Activated naive CD4-positive, alpha-beta T cell (primary cell): ENCODE results near the gene PAOX.
"Not testable (repeated sequence)": the region's sequence is repeated elsewhere in the genome, so short reads cannot be mapped to it uniquely, and the experiment has no call there.

Source experiments
- DNase-seq, 4 experiments: peaks; one replicate each; lab custom pipeline; 2025; lab: John Stamatoyannopoulos, UW

The PAOX gene

DNA sequence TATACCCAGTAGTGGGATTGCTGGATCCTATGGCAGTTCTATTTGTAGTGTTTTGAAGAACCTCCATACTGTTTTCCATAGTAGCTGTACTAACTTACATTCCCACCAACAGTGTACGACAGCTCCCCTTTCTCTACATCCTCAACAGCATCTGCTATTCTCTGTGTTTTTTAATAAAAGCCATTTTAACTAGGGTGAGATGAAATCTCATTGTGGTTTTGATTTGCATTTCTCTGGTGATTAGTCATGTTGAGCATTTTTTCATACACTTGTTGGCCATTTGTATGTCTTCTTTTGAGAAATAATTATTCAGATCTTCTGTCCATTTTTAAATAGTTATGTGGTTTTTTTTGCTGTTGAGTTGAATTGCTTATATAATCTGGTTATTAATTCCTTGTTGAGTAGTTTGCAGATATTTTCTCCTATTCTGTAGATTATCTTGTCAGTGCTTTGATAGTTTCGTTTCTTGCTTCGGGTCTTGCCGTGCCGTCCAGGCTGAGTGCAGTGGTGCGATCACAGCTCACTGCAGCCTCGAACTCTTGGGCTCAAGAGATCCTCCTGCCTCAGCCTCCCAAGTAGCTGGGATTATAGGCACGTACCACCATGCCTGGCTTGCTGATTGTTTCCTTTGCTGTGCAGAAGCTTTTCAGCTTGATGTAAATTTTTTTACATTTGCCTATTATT, 26.9 kb downstream of the PAOX start:
- no peak for DNase-seq

- DNase-seq, result no peak
Measured at GRCh38 chr10:133411523-133412380, 32.7 kb downstream of the PAOX start.

DNA sequence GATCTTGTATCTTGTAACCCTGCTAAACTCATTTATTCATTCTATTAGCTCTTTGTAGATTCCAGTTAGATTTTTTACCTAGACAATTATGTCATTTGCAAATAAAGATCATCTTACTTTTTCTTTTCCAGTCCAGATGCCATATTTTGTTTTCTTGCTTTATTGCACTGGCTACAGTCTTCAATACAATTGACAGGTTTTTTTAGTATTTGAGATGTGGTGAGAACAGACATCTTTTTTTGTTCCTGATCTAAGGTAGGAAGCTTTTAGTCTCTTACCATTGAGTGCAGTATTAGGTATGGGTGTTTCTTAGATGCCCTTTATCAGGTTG, 33.3 kb downstream of the PAOX start:
- no peak for DNase-seq

- not testable (repeated sequence) for DNase-seq
Measured at GRCh38 chr10:133414401-133414800, 35.3 kb downstream of the PAOX start.

- DNase-seq, result no peak
Measured at GRCh38 chr10:133415752-133416151, 36.7 kb downstream of the PAOX start.

GRCh38 chr10:133418289-133418993, 39.4 kb downstream of the PAOX start:
- DNase-seq, result no peak

DNA sequence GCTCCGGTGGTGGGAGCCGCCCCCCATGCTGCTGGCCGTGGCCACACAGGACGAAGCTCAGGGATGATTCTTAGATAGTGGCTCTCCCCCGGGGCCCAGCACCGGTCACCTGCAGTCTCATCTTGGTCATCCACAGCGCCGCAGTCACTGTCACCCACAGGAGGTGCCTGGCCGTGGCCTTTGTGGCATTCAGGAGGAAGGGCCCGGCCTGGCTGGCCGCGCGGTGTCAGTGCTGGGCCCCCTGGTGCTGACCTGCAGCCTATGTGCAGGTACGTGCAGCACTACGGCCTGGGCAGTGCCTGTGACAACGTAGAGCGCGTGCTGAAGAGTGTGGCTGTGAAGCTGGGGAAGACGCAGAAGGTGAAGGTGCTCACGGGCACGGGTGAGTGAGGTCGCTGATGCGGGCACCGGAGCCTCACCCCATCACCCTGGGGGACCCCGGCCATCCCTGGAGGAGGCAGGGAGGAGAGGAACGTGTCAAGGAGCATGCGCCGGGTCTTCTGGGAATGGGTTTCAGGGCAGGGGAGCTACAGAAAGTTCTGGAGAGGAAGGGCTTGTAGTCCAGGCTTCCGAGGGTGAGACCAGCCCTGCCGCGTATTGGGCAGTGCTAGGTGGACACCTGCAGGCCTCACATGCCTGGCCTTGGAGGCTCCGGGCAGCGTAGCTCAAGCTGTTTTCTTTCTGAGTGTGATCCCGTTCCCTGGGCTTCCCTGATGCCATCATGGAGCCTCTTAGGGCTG, 40.3 kb downstream of the PAOX start:
- no peak for DNase-seq

DNA sequence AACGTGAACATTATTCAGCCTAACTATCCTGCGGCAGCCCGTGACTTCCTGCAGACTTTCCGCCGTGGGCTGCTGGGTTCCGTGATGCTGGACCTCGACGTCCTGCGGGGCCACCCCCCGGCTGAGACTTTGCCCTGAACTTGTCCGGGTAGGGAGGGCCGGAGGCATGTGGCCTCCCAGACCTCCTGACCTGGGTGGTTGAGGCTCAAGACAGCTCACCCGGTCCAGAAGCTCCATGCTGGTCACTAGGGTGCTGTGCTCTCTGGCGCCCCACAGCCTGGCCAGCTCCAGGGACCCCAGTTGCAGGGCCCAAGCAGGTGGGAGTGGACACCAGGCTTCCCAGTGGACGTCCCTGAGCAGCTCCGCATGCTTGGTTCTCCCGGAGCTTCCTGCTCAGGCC, 41.0 kb downstream of the PAOX start:
- no peak for DNase-seq

- no peak for DNase-seq
Measured at GRCh38 chr10:133420579-133420978, 41.5 kb downstream of the PAOX start.

DNA sequence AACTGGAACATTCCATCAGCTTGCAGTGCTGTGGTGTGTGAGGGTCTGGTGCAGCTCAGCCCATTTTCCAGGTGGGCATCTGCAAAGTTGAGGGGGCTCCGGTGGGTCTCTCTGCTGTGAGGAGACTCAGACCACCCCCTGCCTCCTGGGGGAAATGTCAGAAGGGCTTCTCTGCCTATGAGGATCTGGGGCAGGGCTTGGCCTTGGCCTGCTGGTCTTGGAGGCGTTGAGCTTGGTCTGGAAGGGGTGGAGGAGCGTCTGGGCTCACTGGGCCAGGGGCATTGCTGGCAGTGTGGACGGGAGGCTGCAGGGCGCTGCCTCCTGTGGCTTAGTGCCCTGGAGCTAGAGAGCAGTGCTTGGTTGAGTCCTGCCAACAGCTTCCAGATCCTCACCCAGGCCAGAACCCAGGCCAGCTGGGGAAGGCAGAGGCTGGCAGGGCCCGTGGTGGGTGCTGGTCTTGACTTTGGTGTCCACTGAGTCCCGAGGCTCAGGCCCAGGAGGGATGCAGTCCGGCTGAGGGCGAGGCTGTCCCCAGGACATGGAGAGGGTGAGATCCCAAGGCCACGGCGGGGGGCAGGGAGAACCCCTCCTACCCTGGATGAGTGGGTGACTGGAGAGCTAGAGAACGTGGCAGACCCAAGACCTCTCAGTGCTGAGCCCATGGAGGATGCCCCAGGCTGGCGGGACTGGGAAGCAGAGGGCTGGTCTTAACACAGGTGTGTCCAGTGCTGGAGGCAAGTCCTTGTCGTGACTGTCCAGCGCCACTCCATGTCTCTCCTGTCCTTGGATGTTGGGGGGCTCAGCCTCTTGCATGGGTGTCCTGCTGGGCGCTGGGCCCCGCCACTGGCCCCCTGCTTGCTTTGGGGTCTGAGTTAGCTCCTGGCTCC, 42.5 kb downstream of the PAOX start:
- no peak for DNase-seq

DNA sequence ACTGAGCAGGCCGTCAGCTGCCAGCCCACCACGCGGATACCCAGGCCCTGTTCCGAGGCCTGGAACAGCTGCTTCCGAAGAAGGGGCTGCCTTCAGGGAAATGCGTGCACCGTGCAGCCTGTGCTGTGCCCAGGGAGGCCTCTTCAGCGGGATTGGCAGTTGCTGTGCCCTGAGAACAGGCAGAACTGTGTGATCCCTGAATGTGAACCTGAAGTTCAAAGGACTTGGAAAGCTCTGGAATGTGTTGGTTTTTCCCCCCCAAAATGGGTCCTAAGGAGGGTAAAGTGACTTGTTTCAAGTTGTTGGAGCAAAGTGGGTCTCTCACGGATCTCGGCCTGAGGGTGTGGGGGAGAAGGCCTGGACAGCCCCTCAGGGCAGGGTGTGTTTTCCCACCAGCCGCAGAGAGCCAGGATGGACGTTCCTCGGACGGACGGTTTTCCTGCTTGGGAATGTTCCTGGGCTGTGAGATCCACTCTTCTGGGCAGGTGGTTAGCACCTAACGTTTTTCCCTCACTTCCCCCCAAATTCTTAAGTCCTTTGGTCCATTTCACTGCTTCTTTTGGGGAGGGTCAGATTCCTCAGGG, 43.3 kb downstream of the PAOX start:
- DNase-seq, result no peak

DNA sequence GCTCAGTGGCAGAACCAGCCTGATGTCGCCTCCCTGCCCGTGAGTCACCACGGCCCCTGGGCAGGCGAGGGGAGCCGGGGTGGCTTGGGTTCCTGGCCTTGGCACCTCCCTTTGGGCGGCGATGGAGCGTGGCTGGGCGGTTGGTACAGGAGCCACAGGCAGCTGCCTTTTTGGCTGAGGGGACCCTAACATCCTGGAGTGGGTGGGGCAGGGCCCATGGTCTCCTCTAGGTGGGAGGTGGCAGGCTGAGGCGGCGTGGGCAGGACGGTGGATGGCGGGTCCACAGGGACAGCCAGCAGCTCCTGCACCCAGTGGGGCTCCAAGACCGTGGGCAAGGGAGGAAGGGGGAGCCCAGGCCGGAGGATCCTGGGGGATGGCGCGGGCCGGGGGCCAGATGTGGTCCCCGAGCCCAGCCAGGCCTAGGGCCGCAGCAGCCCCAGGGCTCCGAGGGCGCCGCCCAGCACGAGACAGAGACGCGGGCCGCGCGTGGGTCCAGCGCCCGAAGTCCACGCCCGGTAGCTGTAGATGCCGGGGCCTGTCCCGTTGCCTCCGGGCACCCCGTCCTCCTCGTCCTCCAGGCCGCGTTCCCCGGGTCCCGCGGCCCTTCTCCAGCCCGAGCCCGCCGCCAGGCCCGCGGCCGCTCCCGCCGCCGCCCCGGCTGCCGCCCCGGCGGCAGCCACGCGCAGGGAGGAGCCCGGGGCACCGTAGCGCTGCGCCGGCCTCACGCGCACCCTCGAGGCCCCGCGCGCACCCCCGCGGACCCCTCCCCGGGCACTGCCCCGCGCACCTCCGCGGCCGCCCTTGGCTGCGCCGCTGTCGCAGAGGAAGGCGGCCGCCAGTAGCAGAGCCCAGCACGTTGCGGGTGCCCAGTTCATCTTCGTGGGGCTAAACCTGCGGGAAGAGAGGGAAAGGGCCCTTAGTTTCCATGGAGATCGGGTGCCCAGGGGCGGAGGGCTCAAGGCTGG, 44.0 kb downstream of the PAOX start:
- no peak for DNase-seq

DNA sequence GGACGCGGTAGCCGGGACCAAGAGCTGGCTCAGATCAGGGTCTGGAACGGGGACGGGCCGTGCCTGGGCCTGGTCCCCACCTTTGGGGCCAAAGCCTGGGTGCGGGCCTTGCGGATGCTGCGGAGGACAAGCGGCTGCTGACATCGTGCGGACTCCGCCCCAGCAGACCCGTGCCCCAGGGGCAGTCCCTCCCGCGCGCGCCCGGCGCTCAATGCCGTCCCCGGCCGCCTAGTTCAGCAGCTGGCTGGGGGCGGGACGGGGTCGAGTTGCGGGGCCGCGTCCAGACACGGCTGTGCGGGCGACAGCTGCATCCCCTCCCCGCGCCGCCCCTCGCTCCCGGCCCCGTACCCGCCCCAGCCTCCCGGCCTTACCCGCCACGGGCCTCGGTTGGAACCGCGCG, 45.0 kb downstream of the PAOX start:
- DNase-seq, result not testable (repeated sequence)

- not testable (repeated sequence) for DNase-seq
Measured at GRCh38 chr10:133424601-133425000, 45.5 kb downstream of the PAOX start, which contains the start of gene SPRN. SPRN (minus strand) TSS chr10:133424625; CDS start chr10:133423681, 944 bp downstream.

DNA sequence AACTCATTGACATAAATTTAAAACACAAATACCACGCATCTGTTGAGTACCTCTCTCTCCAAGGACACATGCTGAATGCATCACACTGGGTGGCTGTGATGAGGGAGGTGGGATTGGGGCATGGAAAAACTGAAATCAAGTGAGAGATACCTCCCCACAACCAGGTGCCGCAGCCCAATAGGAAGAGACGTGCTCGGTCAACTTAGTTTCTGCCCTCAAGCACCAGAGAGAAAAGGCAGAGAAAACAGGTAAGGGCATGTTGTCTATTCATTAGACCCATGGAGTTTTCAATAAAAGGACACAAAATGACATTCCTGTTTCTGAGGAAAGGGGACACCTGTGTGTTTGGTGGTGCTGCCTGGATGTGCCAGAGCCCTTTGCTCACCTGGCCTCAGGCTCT, 50.5 kb downstream of the PAOX start:
- not testable (repeated sequence) for DNase-seq

GRCh38 chr10:133431888-133432613, 53.0 kb downstream of the PAOX start:
- not testable (repeated sequence) for DNase-seq

DNA sequence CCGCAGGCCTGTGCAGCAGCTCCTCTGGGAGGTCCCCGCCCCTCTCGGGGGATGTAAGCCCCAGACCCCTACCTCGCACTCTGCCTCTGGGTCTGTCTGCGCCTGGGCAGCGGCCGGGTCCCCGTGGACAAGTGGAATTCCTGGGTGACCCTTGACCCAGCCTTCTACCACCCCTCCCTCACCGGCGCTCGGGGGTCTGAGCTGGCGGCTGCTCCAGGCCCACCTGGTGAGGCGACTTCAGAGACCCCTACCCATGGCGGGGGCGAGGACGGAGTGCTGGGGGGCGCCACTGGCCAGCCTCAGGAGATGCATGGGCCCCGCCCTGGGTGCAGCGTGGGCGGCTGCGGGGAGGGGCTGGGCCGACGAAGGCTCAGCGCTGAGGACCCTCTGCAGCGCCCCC, 53.7 kb downstream of the PAOX start:
- not testable (repeated sequence) for DNase-seq

DNA sequence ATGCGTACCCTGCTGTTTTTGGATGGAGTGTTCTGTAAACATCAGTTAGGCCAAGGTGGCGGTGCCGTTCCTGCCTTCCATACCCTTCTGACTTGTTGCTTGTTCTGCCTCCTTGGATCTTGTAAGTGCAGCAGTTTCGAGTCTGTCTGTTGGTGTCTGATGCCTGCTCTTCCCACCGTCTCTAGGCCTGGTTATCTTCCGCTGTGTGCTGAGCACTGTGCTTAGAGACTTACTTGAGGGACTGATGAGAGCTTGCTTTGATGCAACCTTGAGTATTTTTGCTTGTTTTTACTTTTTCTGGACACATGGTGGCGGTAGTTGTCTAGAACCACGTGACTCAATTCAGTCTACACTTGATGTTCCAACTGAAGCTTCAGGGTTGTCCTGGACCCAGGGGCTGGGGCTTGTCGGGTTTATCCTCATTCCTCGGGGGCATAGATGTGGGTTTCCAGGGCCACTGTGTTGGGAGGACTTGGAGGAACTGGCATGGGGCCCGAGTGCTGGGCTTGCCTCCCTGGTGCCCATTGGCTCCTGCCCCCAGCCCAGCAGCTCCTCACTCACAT, 59.7 kb downstream of the PAOX start:
- DNase-seq, result no peak
